ENCODE results near the gene SLC17A9. TPM values are rescaled to one million over a fixed set of nuclear protein-coding genes. Genes with fewer than 3 reads are reported as not detected.

The SLC17A9 gene
- total RNA-seq, 1 donor from 2014 or later = not detected

DNA sequence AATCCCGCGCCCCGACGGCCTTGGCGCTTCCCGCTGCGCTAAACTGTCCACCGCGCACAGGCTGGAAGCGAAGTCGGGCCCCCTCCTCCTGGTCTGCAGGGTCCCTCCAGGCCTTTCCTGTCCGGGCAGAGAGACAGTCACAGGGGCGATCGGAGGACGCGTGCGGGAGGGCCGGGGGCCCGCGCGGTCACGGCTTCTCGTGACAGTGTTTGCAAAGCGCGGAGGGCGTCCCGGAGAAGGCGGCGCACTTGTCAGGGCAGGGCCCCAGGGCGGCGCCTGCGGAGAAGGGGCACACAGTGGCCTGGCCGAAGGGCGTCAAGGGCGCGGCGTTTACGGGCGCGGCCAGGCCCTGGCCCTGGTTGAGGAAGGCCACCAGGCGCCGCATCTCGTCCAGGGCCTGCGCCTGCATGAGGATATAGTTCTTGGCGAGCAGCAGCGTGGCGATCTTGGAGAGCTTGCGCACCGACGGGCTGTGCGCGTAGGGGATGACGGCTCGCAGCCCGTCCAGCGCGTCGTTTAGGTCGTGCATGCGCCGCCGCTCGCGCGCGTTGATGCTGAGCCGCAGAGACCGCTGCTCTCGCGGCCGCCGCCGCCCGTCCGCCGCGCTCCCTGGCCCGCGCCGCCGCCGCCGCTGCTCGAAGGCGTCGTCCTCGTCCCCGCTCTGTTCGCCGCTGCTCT is 53.5 kb downstream of the SLC17A9 start:
- Histone ChIP-seq H3K9me3 (ENCODE audit: control insufficient read depth in 3 of 3, low read length in 3 of 3) (no peaks in the 10 kb centered on the region), H3K4me1 (ENCODE audit: control insufficient read depth in 3 of 3, insufficient read depth in 3 of 3, low read length in 3 of 3) (peaks cover 5 to 6% (median 5%) of the 10 kb centered on the region in 3 donors), H3K9ac (ENCODE audit: low read depth in 1 of 3, low read length in 3 of 3) (no peak overlapping the region), H3K27me3 (ENCODE audit: control insufficient read depth in 3 of 3, insufficient read depth in 3 of 3, low read length in 3 of 3) (peaks cover 81 to 95% (median 87%) of the 10 kb centered on the region in 3 donors), H3K4me3 (ENCODE audit: low read length in 3 of 3) (no peak overlapping the region), H3K36me3 (ENCODE audit: control insufficient read depth in 3 of 3, insufficient read depth in 3 of 3, low read length in 3 of 3) (no peaks in the 10 kb centered on the region), H3K27ac (ENCODE audit: low read depth, low read length) (no peak overlapping the region)

DNA sequence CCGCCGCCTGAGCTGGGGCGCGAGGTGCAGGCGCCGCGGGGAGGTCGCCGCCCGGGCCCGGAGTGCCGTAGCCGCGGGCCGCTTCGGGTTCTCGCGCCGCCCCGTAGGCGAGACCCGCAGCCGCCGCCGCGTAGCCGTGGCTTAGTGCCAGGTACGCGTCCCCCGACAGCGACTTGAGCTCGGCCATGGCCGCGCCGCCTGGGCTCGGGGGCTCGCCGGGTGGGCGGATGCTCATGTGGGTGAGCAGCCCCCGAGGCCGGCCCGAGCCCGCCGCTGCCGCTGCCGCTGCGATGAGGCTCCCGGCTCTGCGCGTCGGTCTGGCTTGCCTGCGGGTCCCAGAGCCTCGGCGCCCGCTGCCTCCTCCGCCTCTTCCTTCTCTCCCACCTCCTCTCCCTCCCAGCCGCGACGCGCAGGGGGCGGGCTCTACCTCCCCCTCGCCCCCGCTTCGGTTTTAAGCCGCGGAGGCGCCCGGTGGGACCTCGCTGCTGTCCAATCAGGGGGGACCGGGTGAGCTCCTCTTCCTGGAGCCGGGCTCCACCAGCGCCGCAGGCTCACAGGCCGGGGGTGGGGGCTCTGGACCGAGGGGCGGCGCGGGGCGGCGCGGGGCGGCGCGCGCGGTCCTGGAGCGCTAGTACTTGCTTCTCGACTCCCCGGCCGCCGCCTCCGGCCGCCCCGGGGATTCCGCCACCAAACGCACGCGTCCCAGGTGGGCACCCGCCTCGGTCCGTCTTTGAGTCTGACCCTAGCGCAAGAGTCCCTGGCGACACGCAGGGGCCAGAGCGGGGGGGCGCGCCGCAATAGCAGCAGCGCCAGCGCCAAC is 54.2 kb downstream of the SLC17A9 start, which contains the start of gene BHLHE23:
TSS of gene BHLHE23 (minus strand) at position 425 of the 820 bp plus-strand sequence. CDS start at position 235, 190 bp downstream.
- H3K27ac ChIP-seq (ENCODE audit: low read depth, low read length) = no peak within 1 kb of the TSS
- no peak within 1 kb of the TSS for H3K9ac ChIP-seq (ENCODE audit: low read depth in 1 of 3, low read length in 3 of 3)
- peaks cover 5 to 6% (median 5%) of the 10 kb centered on the region in 3 donors for H3K4me1 ChIP-seq (ENCODE audit: control insufficient read depth in 3 of 3, insufficient read depth in 3 of 3, low read length in 3 of 3)
- H3K36me3 ChIP-seq (ENCODE audit: control insufficient read depth in 3 of 3, insufficient read depth in 3 of 3, low read length in 3 of 3) = no peaks in the 10 kb centered on the region
- H3K4me3 ChIP-seq (ENCODE audit: low read length in 3 of 3) = no peak within 1 kb of the TSS
- peaks cover 83 to 97% (median 88%) of the 10 kb centered on the region in 3 donors for H3K27me3 ChIP-seq (ENCODE audit: control insufficient read depth in 3 of 3, insufficient read depth in 3 of 3, low read length in 3 of 3)
- H3K9me3 ChIP-seq (ENCODE audit: control insufficient read depth in 3 of 3, low read length in 3 of 3) = no peaks in the 10 kb centered on the region

DNA sequence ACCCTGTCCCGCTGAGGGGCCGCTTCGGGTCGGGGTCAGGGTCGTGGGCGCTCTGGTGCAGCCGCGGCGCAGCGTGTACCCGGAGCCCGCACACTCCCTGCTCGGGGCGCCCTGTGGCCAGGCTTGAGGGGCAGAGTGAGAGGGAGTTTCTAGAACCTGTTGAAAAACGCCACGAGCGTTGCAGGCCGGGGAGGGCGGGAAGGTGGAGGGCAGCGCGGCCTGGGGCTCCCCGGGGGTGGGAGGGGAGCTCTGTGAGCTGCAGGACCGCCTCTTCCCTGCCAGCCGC is 54.8 kb downstream of the SLC17A9 start:
- H3K4me3 ChIP-seq (ENCODE audit: low read length in 3 of 3) = no peak overlapping the region
- peaks cover 5 to 6% (median 5%) of the 10 kb centered on the region in 3 donors for H3K4me1 ChIP-seq (ENCODE audit: control insufficient read depth in 3 of 3, insufficient read depth in 3 of 3, low read length in 3 of 3)
- no peak overlapping the region for H3K27ac ChIP-seq (ENCODE audit: low read depth, low read length)
- no peak overlapping the region for H3K9ac ChIP-seq (ENCODE audit: low read depth in 1 of 3, low read length in 3 of 3)
- no peaks in the 10 kb centered on the region for H3K36me3 ChIP-seq (ENCODE audit: control insufficient read depth in 3 of 3, insufficient read depth in 3 of 3, low read length in 3 of 3)
- H3K27me3 ChIP-seq (ENCODE audit: control insufficient read depth in 3 of 3, insufficient read depth in 3 of 3, low read length in 3 of 3) = peaks cover 80 to 95% (median 86%) of the 10 kb centered on the region in 3 donors
- H3K9me3 ChIP-seq (ENCODE audit: control insufficient read depth in 3 of 3, low read length in 3 of 3) = no peaks in the 10 kb centered on the region

- H3K4me3 ChIP-seq (ENCODE audit: low read length in 3 of 3) = no peak overlapping the region
- no peak overlapping the region for H3K9ac ChIP-seq (ENCODE audit: low read depth in 1 of 3, low read length in 3 of 3)
- peaks cover 81 to 95% (median 81%) of the 10 kb centered on the region in 3 donors for H3K27me3 ChIP-seq (ENCODE audit: control insufficient read depth in 3 of 3, insufficient read depth in 3 of 3, low read length in 3 of 3)
- peaks cover 0 to 4% (median 0%) of the 10 kb centered on the region in 3 donors for H3K9me3 ChIP-seq (ENCODE audit: control insufficient read depth in 3 of 3, low read length in 3 of 3)
- H3K4me1 ChIP-seq (ENCODE audit: control insufficient read depth in 3 of 3, insufficient read depth in 3 of 3, low read length in 3 of 3) = peaks cover 5 to 6% (median 5%) of the 10 kb centered on the region in 3 donors
- no peaks in the 10 kb centered on the region for H3K36me3 ChIP-seq (ENCODE audit: control insufficient read depth in 3 of 3, insufficient read depth in 3 of 3, low read length in 3 of 3)
- no peak overlapping the region for H3K27ac ChIP-seq (ENCODE audit: low read depth, low read length)
Observed at GRCh38 chr20:63007646-63008488, 55.4 kb downstream of the SLC17A9 start.

- Histone ChIP-seq H3K4me1 (ENCODE audit: control insufficient read depth in 3 of 3, insufficient read depth in 3 of 3, low read length in 3 of 3) (peaks cover 5 to 6% (median 5%) of the 10 kb centered on the region in 3 donors), H3K27me3 (ENCODE audit: control insufficient read depth in 3 of 3, insufficient read depth in 3 of 3, low read length in 3 of 3) (peaks cover 73 to 92% (median 75%) of the 10 kb centered on the region in 3 donors), H3K36me3 (ENCODE audit: control insufficient read depth in 3 of 3, insufficient read depth in 3 of 3, low read length in 3 of 3) (no peaks in the 10 kb centered on the region), H3K27ac (ENCODE audit: low read depth, low read length) (no peak overlapping the region), H3K9ac (ENCODE audit: low read depth in 1 of 3, low read length in 3 of 3) (peak overlapping the region in 1 of 3 donors; percentile 25), H3K9me3 (ENCODE audit: control insufficient read depth in 3 of 3, low read length in 3 of 3) (peaks cover 0 to 8% (median 0%) of the 10 kb centered on the region in 3 donors), H3K4me3 (ENCODE audit: low read length in 3 of 3) (no peak overlapping the region)
Observed at GRCh38 chr20:63008541-63009044, 56.1 kb downstream of the SLC17A9 start.

DNA sequence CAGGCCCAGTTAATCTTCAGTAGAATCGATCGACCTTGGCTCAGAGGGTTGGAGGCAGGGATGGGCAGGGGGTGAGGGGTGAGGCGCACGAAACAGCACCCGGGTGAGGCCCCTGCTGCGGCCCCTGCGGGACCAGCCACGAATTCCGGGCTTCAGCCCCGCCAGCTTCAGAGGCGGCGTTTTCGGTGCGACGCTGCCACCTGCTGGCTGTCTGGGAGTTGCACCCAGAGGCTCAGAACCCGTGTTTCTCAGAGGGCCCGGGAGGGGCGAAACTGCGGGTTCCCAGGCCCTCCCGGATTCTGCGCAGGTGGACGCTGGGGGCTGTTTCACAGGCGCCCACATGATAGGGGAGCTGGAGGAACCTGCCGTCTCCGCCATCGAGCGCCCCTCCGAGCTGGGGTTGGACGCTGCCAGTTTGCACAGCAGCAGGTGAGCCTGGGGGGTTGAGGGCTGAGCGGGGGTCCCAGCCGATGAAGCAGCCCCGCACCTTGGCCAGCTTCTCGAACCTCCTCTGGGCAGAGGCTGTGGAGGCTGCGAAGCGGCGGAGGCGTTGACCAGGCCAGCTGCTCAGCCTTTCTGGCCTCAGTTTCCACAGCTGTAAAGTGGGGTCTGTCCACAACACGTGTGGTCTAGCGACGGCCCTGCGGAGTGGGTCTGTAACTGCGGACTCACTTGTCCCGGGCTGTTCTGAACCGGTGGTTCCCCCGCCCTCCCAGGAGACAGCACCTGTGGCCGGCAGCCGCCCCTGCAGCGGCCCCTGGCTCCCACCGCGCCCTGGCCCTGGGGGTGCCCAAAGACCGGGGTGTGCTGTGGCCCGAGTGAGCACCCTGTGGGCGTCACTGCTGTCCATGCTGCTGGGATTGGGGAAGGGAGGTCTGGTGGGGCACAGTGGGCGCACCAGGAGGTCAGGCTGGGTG is 56.8 kb downstream of the SLC17A9 start:
- Histone ChIP-seq H3K27ac (ENCODE audit: low read depth, low read length) (no peak overlapping the region), H3K4me1 (ENCODE audit: control insufficient read depth in 3 of 3, insufficient read depth in 3 of 3, low read length in 3 of 3) (peaks cover 5 to 6% (median 5%) of the 10 kb centered on the region in 3 donors), H3K4me3 (ENCODE audit: low read length in 3 of 3) (no peak overlapping the region), H3K9ac (ENCODE audit: low read depth in 1 of 3, low read length in 3 of 3) (peak overlapping the region in 1 of 3 donors; percentile 25), H3K9me3 (ENCODE audit: control insufficient read depth in 3 of 3, low read length in 3 of 3) (peaks cover 0 to 8% (median 0%) of the 10 kb centered on the region in 3 donors), H3K36me3 (ENCODE audit: control insufficient read depth in 3 of 3, insufficient read depth in 3 of 3, low read length in 3 of 3) (no peaks in the 10 kb centered on the region), H3K27me3 (ENCODE audit: control insufficient read depth in 3 of 3, insufficient read depth in 3 of 3, low read length in 3 of 3) (peaks cover 76 to 90% (median 79%) of the 10 kb centered on the region in 3 donors)

GRCh38 chr20:63009988-63010769 is 57.7 kb downstream of the SLC17A9 start:
- Histone ChIP-seq H3K36me3 (ENCODE audit: control insufficient read depth in 3 of 3, insufficient read depth in 3 of 3, low read length in 3 of 3) (no peaks in the 10 kb centered on the region), H3K27me3 (ENCODE audit: control insufficient read depth in 3 of 3, insufficient read depth in 3 of 3, low read length in 3 of 3) (peaks cover 75 to 89% (median 78%) of the 10 kb centered on the region in 3 donors), H3K4me1 (ENCODE audit: control insufficient read depth in 3 of 3, insufficient read depth in 3 of 3, low read length in 3 of 3) (peaks cover 5 to 6% (median 5%) of the 10 kb centered on the region in 3 donors), H3K9me3 (ENCODE audit: control insufficient read depth in 3 of 3, low read length in 3 of 3) (peaks cover 0 to 8% (median 0%) of the 10 kb centered on the region in 3 donors), H3K27ac (ENCODE audit: low read depth, low read length) (no peak overlapping the region), H3K9ac (ENCODE audit: low read depth in 1 of 3, low read length in 3 of 3) (no peak overlapping the region), H3K4me3 (ENCODE audit: low read length in 3 of 3) (peak overlapping the region in 2 of 3 donors; percentile 13 to 20)

DNA sequence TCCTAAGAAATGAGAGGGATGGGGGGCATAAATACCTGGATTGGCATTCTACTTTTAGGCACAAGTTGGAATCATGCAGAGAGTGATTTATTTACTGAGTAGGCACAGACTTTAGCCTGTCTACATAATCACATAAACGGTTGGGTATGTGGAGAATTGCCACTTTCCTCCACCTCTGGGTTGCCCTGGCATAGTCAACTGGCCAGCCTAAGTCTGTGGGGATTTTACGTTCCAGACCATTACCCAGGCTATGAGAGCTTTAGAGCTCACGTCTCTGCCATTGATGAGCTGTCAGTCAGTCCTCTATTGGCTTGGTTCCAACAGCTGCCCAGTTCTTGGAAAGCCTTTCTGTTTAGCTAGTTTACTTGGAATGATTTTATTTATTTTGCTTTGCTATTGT is 59.3 kb downstream of the SLC17A9 start:
- Histone ChIP-seq H3K27me3 (ENCODE audit: control insufficient read depth in 3 of 3, insufficient read depth in 3 of 3, low read length in 3 of 3) (peaks cover 74 to 89% (median 81%) of the 10 kb centered on the region in 3 donors), H3K9ac (ENCODE audit: low read depth in 1 of 3, low read length in 3 of 3) (no peak overlapping the region), H3K9me3 (ENCODE audit: control insufficient read depth in 3 of 3, low read length in 3 of 3) (peaks cover 0 to 8% (median 0%) of the 10 kb centered on the region in 3 donors), H3K4me3 (ENCODE audit: low read length in 3 of 3) (no peak overlapping the region), H3K27ac (ENCODE audit: low read depth, low read length) (no peak overlapping the region), H3K4me1 (ENCODE audit: control insufficient read depth in 3 of 3, insufficient read depth in 3 of 3, low read length in 3 of 3) (peaks cover 5 to 6% (median 5%) of the 10 kb centered on the region in 3 donors), H3K36me3 (ENCODE audit: control insufficient read depth in 3 of 3, insufficient read depth in 3 of 3, low read length in 3 of 3) (no peaks in the 10 kb centered on the region)

All from skeletal muscle tissue (tissue), 4 donors.